Endometrial microvascular endothelial cells (primary cell): Measurements from ENCODE around the gene FBXO48. TPM values are rescaled to one million over a fixed set of nuclear protein-coding genes. Genes with fewer than 3 reads are reported as not detected.
"Not testable (repeated sequence)": the region's sequence is repeated elsewhere in the genome, so short reads cannot be mapped to it uniquely, and the experiment has no call there.

Source experiments
- in situ Hi-C: cut with HindIII; loops from 2 replicates; pipeline ENCODE4 v1.10.0; 2017; ENCODE audit warnings: low sequenced_read_pairs, low pct_unique_long_range_greater_than_20kb; ENCODE audit errors: inconsistent ontology term
- total RNA-seq: library from RNA; depleted of rRNA; stranded (reverse); fragments of >200 nt; gene quantifications from one replicate; pipeline ENCODE4 v1.2.3, GENCODE V29; 2015; ENCODE audit errors: inconsistent ontology term

Gene FBXO48, protein sequence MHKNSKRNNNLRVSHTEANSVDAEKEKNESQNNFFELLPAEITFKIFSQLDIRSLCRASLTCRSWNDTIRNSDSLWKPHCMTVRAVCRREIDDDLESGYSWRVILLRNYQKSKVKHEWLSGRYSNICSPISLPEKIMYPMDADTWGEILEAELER
- 1.8 TPM for total RNA-seq

DNA sequence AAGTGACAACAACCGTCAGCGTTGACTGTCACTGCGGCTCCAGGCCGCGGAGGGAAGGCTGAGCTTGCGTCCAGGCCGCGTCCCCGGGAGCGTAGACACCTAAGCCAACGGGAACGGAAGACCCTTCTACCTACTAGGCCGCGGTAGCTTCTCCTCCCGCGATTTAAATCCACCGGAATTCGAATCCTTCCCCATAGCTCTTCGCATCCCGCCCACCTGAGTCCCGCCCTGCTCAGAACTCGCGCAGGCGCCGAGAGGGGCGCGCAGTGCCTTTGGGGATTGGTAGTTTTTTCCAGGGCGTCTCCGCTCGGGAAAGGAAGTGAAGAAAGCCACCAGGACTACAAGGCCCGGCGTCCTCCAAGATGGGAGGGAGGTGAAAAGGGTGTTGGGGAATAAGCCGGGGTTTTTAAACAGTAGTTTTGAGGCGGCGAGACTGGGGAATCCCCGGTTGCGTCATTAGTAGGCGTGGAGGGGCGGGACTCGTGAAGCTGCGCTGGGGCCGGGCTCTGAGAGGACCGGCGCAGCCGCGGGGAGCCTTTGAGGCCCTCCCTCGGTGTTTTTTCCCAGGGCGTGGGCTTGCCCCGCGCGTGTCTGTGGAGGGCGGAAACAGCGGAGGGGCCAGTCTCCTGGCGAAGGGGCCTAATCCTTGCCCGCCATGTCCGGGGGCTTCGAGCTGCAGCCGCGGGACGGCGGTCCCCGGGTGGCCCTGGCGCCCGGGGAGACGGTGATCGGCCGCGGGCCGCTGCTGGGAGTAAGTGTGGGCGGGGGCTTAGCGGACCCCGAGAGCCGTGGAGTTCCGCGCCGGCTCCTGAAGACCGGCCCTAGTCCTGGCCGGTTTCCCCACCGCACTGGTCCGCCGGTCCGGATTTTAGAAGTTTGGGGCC, at the start of gene FBXO48, which contains the start of gene APLF:
TSS of gene FBXO48 (minus strand) at position 218 of the 884 bp plus-strand sequence. CDS start 2,149 bp downstream, outside the sequence.
TSS of gene APLF (plus strand) at position 509 of the 884 bp plus-strand sequence. CDS start at position 656, 147 bp downstream.
- in situ Hi-C loops: no loop called here

DNA sequence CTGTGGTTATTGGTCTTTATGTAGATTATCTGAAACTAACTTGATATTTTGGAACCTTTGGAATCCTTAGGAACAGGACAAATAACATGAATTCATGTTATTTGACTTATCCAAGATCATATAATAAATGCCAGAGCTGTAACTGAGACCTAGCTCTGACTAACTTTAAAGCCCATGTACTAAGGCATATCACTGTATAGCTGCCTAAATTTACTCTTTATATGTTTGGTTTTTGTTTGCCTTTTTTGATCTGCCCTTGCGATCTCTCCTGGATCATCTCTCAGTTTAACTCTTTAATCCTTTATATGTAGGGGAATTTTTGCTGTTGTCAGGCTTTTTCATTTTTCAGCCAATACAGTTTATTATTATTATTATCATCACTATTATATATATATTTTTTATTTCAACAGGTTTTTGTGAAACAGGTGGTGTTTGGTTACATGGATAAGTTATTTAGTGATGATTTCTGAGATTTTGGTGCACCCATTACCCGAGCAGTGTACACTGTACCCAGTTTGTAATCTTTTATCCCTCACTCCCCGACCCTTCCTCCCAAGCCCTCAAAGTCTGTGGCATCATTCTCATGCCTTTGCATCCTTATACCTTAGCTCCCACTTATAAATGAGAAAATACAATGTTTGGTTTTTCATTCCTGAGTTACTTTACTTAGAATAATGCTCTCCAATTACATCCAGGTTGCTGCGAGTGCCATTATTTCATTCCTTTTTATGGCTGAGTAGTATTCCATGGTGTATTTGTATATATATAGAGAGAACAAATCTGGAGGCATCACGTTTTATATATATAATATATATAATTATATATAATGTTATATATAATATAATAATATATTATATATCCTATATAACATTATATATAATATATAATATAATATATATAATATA, 49.2 kb upstream of the FBXO48 start:
- in situ Hi-C loops: no loop called here

DNA sequence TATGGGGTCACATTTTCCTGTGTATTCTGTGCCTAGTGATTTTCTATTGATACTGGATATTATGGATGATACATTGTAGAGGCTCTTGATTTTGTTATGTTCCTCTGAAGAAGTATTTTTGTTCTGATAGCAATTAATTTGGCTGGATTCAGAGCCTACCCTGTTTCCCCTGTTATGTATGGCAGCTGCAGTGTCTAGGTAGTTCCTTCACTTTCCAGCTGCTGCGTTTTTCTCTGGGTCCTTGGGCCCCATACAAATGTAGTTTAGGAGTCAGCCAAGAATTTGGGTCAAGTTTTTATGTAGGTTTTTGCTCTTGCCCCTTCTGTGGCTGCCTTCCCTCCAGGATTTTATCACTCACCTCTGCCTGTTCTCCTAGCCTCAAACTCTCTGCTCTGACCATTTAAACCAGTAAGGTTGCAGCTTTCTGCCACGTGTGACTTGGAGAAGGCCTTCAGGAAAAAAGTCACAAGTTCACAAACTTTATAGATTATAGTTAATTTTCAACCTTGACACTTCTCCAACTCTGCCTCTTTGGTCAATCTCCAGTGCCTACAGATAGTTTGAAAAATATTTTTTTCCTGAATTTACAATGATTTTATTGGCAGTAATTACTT, 47.3 kb upstream of the FBXO48 start:
- in situ Hi-C loops: no loop called here

DNA sequence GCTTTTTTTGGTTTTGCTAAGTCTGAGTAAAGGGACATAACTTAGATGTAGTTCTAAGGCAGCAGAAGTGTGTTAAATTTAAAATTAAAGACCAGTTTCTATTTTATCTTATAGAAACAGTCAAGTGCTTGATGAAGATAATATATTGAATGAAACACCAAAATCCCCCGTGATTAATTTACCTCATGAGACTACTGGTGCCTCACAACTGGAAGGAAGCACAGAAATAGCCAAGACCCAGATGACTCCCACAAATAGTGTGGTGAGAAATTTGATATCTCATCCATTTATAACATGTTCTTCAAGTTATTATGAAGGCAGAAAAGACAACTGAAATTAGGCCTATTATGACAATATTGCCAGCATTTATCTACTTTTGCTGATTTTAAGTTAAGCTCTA, 45.9 kb upstream of the FBXO48 start:
- in situ Hi-C loops: no loop called here

DNA sequence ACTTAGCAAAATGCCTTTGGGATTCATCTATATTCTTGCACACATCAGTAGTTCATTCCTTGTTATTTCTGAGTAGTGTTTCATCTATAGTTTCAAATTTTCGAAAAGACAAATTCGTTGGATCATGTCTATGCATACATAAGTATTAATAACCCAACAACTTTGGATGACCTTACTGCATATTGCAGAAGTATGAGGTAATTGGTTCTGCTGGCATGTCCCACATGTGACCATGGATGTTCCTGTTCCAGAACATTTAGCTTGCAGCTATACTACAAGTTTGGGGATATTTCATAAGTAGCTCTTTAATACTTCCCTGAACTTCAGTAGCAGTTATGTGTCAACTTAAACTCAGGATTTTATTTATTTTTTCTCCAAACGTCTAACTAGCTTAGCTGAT, 45.2 kb upstream of the FBXO48 start:
- in situ Hi-C loops: no loop called here

DNA sequence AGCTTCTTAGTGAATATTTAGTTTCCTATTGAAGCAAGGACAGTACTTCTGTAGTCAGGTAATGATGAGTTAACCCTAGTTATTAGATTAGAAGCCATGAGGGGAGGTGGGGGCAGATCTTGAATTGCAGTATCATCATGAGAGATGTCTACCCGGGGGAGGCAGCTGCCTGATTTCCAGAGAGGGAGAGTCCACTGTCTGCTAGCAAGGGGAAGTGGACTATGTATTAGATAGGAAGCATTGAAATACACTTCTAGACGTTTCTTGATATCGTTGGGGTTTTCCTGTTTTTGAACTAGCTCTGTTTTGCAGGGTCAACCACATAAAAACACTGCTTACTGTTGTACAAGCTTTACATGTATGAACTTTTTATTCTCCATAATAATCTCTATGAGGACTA, 39.1 kb upstream of the FBXO48 start:
- in situ Hi-C loops: no loop called here

DNA sequence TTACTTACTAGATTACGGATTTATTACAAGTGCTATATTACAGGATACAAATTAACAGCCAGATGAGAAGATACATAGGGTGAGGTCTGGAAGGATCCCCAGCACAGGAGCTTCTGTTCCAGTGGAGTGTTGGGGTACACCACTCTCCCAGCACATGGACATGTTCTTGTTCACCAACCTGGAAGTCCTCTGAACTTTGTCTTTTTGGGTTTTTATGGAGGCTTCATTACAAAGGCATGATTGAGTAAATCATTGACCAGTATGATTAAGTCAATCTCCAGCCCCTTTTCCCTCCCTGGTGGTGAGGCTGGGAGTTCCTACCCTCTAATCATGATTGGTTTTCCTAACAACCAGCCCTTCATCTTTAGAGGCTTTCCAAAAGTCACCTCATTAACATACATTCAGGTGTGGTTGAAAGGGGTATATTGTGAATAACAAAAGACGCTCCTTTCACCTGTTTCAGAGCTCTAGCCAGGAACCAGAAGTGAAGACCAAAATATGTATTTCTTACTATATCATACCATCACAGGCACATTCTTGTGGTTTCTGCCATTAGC, 38.6 kb upstream of the FBXO48 start:
- in situ Hi-C loops: no loop called here

DNA sequence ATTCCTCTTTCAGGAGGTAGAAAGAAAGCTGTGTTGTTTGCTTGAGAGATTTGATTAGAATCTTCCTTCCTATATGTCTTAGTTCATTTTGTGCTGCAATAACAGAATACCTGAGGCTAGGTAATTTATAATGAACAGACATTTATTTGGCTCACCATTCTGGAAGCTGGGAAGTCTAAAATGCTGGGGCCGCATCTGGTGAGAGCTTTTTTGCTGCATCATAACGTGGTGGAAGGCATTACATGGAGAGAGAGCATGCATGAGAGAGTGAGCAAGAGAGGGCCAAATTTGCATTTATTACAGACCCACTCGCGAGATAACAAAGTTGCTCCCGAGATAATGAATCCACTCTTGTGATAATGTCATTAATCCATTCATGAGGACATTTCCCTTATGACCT, 34.7 kb upstream of the FBXO48 start:
- in situ Hi-C loops: no loop called here

DNA sequence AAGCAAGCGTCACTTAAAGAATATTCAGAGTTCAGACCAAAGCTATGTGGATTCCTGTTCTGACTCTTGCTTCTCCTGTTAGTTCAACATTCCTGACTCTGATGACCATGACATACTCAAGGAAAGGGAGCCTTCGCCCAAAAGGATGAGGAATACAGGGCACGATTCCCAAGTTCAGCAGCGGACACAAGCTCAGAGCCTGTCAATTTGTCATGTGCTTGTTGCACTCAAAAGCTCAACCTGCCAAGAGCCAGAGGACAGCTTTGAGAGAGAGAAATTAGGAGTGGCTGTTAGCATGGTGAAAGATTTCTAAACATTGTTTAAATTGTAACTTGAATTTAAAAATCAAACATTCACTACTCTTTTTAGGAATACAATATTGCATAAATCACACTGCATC, 33.6 kb upstream of the FBXO48 start:
- in situ Hi-C loops: no loop called here

DNA sequence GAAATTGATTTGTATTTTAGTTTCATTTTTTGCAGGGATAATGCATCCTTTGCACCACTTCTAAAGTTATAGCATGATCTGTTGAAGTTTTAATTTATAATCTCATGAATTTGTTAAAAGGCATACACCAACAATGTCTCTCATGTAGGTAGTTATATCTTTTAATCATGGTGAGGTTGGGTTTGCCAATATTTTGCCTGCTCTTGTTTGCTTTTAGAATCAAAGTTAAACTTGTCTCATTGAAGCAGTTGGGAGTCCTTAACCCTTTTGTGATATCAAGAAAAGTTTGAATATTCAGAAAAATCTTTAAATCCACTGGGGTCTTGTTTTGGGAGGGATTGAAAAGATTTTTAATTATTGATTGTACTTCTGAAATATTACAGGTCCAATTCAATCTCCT, 32.0 kb upstream of the FBXO48 start:
- in situ Hi-C loops: no loop called here

DNA sequence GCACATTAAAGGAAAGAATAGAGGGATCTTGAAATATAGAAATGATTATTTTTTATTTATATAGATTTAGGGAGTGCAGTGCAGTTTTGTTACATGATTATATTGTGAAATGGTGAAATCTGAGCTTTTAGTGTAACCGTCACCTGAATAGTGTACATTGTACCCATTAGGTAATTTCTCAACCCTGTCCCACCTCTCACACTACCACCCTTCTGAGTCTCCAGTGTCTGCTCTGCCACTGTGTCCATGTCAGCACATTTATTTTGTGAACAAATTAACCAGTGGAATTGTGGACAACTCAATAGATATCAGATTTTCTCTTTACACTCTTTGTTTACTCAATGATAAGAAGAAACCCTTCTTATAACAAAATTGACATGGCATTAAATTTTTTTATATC, 24.5 kb upstream of the FBXO48 start:
- in situ Hi-C loops: no loop called here

DNA sequence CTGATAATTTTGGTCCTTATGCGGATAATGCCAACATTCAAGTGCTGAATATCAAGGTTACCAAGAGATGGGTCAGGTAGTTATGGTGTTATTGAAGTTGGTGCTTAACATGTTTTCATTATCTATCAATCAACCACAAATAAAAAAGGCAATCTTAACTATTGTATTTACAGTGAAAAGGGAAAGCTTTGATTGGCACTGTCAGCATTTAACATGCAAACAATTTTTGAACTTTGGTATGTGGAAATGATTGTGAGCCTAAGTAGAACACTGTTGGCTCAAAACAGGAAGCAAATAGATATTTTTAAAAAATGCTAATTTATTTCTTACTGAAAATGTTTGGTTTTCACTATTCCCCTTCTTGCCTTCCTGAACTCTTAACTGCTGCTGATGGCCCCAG, 22.2 kb upstream of the FBXO48 start:
- in situ Hi-C loops: no loop called here

DNA sequence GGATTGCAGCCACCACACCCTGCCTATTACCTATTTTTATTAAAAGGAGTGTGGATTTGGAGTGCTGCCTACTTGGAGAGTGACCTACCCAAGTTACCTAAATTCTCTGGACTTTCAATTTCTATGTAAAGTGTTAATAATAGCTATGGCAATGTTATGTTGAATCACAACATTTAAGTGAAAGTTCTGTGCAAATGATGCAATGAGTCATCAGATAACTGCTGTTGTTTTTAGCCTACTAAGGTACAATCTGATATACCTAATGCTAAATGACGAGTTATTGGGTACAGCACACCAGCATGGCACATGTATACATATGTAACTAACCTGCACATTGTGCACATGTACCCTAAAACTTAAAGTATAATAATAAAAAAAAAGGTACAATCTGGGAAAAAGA, 21.5 kb upstream of the FBXO48 start:
- in situ Hi-C loops: not testable (repeated sequence)

DNA sequence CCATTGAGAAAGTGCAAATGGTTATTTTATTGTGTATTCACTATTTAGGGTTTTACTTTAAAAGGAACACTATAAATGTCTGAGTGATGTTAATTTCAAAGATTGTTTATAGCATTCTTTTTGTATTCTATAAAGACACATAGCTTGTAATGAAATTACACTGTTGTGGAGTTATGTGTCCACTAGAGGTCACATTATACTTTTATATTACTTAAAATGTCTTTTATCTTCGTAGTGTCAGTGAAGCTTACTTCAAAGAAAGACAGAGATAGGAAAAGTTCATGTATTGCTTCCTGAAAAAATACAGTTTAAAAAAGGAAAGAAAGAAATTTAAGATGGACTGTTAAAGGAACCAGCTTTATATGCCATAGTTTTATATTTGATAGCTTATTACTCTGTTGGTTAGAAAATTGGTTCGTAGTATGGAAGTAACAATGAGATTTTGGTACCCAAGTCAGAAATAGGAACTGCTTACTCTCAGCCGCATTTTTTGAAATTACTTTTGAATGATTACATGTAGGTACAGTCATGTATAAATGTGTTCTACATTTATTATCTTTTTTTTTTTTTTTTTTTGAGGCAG, 20.8 kb upstream of the FBXO48 start:
- in situ Hi-C loops: no loop called here

DNA sequence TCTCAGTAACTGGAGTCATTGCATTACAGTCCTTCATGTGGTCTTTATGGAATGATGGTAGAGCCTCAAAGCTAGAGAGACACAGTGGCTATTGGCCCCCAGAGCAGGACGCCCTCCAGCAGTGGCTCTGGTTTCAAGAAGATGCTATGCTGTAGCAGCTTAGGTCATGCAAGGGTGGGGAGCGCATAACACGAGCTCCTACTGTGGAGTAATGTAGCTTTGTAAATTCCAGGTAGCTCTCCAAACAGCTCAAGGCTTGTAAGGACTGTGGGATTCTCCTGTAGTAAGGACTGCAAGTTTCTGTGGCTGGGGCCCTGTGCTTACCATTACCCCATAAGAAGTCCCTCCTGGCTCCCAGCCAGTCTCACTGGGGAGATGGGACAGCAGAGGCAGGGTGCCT, 15.9 kb upstream of the FBXO48 start:
- in situ Hi-C loops: no loop called here

DNA sequence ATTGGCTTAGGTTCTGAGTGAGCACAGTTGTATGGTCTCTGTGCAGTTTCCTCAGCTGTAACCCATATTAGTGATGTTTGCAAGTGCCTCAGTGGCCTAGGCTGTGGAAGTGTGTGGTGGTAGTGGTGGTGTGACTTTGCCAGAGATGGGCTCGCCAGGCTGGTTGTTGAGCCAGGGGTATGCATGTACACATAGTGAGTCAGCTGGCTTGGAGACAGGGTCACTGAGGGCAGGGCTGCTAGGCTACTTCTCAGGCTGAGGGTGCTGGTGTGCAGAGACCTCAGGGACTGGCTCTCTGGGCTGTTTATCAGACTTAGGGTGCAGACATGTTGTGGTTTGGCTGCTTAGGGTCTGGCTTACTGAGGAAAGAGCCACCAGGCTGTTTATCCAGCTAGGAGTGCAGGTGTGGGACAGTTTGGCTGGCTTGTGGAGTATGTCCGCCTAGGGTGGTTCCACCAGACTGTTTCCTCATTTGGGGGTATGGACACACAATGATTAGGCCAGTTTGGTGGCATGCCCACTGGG, 15.3 kb upstream of the FBXO48 start:
- in situ Hi-C loops: no loop called here

DNA sequence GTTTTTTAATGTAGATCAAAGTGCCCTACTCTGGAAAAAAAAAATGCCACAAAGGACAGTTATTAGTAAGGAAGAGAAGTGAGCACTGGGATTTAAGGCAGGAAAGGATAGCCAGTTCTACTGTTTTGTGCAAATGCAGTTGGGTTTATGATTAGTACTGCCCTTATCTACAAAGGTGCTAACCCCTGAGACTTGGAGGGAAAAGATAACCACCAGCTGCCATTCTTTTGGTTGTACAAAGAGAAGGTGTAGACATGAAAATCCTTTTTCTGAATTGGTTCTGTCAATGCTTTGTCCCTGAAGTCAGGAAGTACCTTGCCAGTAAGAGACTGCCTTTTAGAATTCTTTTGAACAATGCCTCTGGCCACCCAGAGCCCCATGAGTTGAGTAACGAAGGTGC, 11.6 kb upstream of the FBXO48 start:
- in situ Hi-C loops: no loop called here

DNA sequence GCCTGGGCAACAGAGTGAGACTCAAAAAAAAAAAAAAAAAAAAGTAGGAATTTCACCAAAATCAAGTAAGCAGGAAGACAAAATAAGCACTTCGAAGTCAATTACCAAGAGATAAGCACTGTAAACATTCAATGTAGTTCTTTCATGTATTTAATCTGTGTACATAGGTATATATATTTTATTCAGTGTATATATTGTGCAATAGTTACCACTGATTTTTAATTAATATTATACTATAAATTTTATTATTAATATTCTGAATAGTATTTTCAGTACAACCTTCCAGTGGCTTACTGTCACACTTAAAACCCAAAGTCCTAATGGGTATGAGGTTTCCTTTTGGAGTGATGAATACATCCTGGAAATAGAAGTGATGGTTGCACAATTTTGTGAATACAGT, 9.4 kb upstream of the FBXO48 start:
- in situ Hi-C loops: no loop called here
